ENCODE data around the gene ZNF785.
"Not testable (repeated sequence)": the region's sequence is repeated elsewhere in the genome, so short reads cannot be mapped to it uniquely, and the experiment has no call there.

Gene ZNF785

DNA sequence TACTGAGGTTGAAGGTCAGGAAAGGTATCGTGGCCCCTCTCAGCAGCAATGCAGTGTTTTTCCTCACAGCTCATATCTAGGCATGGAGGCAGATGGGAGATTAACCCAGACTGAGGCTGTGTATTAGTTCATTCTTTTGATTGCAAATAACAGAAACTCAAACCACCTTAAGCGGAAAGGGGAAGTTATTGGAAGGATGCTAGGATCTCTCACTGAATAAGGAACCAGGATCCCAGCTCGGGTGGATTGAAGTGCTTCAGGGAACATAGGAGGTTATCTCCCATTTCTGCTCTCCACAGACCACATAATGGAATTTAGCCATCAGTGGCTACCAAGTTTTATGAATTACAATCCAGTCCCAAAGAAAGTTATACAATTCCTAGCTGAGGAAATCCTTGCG is 16.5 kb upstream of the ZNF785 start:
- DNase-seq, result no peak

DNA sequence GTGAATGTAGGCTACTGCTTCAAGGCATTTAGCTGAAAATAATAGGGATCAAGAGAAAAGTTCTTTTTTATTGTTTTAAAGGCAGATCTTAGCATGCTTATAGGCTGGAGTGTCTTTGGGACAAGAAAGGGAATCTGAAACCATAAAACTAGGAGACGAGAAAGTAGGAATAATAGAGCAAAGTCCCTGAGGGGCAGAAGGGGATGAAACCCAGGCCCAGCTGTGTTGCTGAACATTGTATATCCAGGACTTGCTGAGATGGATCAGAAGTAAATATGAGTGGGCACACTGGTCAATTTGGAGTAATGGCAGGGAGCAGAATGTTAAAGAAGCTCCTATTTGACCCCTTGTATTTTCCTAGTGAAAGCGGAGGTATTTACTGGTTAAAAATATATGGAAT is 15.4 kb upstream of the ZNF785 start:
- DNase-seq, result no peak

DNA sequence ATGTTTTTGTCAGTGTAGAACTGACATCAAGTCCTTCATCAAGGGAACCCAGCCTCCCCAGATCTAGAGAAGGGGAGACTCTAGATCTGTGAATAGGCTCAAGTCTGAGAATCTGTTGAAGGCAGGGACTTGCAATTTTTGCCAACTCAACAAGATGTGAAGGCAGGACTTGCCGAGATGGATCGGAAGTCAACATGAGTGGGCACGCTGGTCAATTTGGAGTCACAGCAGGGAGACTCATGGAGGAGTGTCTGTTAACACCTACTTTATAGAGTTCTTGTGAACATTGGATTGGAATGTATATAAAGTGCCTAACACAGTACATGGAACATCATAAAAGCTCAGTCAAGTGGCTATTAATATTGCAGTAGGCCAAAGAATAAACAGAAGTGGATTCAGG is 14.7 kb upstream of the ZNF785 start:
- DNase-seq, result no peak

DNA sequence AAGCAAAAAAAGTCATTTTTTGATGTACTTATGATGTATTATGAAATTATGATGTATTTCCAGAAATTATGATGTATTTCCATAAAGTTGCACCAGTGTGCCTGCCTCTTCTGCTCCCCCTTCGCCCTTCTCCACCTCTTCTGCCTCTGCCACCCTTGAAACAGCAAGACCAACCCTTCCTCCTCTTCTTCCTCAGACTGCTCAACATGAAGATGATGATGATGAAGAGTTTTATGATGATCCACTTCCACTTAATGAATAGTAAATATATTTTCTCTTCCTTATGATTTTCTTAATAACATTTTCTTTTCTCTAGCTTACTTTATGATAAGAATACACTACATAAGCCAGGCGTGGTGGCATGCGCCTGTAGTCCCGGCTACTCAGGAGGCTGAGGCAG is 7.4 kb upstream of the ZNF785 start:
- no peak for DNase-seq

DNA sequence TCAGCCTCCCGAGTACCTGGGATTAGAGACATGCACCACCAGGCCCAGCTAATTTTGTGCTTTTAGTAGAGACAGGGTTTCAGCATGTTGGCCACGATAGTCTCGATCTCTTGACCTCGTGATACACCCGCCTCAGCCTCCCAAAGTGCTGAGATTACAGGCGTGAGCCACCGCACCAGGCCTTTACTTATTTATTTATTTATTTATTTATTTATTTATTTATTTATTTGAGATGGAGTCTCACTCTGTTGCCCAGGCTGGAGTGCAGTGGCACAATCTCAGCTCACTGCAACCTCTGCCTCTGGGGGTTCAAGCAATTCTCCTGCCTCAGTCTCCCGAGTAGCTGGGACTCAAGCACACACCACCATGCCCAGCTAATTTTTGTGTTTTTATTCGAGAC is 5.4 kb upstream of the ZNF785 start:
- not testable (repeated sequence) for DNase-seq

DNA sequence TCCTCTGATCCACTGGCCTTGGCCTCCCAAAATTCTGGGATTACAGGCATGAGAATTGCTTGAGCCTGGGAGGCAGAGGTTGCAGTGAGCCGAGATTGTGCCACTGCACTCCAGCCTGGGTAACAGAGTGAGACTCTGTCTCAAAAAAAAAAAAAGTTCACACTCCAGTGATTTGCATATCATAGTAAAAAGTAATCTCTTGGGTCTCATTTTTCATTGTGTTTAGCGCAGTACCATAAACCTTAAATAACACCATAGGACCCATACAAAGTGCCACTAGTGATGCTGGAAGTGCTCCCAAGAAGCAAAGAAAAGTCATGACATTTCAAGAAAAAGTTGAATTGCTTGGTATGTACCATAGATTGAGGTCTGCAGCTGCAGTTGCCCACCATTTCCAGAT is 4.1 kb upstream of the ZNF785 start:
- not testable (repeated sequence) for DNase-seq

DNA sequence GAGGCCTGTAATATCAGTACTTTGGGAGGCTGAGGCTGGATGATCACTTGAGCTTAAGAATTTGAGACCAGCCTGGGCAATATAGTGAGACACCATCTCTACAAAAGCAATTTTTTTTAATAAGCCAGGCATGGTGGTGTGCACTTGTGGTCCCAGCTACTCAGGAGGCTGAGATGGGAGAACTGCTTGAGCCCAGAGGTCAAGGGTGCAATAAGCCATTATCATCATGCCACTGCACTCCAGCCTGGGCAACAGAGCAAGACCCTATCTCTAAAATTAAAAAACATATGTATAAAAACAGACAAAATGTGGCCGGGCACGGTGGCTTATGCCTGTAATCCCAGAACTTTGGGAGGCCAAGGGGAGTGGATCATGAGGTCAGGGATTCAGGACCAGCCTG is 3.2 kb upstream of the ZNF785 start:
- DNase-seq, result no peak

DNA sequence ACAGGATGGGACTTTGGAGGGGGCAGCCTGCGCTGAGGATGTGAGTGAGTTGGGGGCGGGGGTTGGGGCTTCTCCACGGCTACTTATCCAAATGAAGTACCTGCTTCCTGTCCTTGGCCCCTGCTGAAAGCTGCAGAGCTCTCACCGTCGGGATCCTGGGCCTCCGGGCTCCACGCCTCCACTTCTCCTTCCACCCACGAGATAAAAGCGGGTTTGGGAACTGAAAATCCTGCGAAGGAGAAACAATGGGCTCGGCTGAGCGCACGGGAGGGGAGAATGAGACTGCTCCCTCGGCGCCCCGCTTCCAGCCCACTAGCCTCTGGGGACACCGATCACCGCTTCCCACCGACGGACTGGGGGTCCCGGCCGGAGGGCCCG is 486 bp downstream of the ZNF785 start:
- no peak for DNase-seq

DNA sequence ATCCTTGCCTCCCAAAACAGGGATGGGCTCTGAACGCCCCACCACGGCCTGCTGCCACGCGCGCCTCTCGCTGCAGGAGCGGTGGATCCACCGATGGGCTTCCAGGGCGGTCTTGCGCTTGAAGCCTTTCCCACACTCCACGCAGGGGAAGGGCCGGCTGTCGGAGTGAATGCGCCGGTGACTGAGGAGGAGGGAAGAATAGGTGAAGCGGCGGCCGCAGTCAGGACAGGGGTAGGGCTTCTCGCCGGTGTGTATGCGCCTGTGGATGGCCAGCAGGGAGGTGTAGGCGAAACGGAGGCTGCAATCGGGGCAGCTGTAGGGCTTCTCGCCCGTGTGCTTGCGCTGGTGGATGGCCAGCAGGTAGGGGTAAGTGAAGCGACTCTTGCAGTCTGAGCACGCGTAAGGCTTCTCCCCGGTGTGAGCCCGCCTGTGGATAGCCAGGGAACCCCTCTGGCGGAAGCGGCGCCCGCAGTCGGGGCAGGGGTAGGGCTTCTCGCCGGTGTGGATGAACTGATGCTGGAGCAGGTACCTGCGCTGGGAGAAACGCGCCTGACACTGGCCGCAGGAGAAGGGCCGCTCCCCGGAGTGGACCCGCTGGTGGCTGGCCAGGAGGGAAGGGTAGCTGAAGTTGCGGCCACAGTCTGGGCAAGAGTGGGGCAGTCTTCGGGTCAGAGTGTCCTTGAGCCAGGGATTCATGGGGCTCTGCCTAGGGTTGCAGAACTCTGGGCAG is 2.7 kb downstream of the ZNF785 start:
- no peak for DNase-seq

DNA sequence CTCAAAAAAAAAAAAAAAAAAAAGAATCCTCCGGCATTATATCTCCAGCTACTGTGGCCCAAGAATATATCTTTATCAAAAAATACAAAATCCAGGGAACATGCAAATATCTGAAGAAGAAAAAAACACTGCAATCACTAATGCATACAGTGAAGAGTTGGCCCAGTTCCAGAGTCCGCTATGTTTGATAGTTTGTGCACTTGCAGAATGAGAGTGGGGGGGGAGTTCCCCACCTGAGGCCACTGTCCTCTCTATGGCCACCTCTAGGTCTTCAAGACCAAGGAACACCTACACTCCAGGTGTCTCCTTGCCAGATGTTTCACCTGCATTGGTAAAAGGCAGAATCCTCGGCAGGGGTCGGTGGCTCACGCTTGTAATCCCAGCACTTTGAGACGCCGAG is 4.0 kb downstream of the ZNF785 start:
- DNase-seq, result no peak

DNA sequence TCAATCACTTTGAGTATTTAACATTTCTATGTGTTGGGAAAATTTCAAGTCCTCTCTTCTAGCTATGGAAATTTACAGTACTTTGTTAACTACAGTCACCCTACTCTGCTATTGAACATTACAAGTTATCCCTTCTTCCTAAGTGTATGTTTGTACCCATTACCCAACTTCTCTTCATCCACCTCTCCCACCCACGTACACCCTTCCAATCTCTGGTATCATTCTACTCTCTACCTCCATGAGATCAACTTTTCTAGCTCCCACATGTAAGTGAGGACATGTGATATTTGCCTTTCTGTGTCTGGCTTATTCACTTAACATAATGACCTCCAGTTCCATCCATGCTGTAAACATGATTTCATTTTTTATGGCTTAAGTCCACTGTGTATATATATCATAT is 10.8 kb downstream of the ZNF785 start:
- DNase-seq, result no peak

DNA sequence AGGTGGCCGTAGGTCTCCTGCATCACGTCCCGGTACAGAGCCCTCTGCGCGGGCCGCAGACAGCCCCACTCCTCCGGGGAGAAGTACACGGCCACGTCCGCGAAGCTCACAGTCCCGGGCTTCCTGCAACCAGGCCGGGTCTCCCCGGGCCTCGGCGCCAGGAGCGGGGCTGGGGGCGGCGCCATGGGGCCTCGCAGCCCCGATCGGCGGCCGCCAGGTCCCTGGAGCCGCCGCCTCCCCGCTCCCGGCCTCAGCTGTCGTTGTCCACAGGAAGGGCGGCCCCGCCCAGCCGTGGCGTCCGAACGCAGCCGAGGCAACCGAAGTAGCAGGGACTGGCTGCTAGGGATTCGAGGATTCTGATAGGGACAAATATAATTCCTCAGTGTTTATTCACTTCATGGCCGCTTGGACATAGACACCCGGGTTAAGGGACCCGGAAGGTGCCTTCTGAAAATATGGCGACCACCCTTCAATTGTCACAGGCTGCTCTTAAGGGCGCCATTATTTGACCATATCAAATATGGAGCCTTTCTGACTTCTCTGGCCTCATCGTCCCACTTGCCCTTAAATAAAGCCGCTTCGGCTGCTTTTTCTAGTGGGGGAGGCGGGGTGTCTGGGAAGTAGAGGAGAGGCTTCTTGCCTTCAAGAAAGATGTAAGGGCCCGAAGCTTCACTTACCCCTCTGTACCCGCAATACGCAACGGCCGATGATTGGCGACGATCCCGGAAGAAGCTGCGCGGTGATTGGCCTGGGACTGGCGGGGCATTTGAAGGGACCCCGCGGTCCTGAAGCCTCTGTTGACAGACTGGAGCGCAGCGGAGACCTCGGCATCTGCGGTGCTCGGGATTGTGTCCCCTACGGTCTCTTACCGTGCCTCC is 13.8 kb downstream of the ZNF785 start, which contains the start of gene ZNF688:
Gene ZNF688, minus strand, starts transcription at position 270 of the 878 bp plus-strand sequence. Its CDS starts 85 bp downstream, at position 185.
- DNase-seq, result peak; percentile 93

DNA sequence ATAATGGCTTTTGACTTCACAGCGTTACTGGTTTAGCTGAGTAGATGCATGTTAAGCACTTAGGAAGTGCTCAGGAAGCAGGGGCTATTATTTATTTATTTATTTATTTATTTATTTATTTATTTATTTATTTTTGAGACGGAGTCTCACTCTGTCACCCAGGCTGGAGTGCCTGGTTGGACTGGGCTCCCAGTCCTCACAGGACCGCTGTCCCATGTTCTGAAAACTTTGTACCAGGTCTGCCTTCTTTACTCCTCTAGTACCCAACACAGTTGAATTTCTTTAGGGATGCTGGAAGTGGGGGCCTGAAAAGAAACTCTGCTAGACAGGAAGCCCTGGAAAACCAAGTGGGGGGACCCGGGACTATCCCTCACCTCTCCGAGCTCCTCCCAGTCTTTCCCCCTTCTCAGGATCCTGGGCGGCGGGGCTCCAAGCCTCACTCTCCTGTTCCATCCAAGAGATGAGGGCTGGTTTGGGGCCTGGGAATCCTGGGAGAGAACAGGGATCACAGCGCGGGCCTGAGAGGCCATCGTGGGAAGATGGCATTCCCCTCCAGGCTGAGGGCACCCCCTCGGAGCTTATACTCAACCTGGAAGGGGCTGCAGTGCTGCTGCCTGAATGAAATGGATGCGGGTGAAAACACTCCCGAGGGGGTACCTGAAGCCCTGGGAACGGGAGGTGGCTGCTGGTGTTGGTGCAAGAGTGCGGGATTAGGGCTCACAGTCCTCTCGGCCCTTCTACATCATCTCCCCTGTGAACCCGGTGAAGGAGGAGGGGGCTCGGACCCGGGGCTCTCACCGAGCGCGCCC is 14.7 kb downstream of the ZNF785 start:
- DNase-seq, result no peak

DNA sequence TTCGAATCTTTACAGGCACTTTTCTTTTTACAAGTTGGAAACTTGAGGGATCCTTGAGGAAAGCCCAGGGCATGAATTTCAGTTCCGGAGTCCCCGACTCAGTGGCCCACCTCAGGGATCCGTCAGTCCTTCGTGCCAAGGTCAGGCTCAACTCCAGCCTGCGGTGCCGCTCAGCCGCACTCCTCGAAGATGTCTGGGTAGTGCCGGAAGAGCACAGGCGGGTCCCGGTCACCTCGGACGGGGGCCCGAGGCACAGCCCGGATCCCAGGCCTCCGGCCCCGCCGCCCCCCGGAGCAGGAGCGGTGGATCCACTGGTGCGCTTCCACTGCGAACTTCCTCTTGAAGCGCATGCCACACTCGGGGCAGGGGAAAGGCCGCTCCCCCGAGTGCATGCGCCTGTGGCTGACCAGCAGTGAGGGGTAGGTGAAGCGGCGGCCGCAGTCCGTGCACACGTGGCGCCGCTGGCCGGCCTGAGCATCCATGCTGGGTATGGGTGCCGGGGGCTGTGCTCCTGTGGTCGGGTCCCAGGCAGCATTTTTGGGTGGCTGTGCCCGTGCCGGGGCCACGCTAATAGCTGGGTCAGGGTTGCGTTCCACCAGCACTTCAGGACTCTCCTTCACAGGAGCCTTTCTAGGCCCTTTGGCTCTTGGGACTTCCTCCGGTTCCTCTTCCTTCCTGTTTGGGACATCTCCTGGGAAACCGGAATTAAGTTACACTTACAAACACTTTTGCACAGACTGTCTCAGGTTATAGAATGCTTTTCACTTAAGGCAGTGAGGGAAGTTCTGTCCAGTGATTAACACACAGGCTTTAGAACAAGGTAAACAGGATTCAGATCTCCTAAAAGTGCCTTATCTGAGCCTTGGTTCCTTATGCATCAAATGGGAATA is 15.5 kb downstream of the ZNF785 start:
- no peak for DNase-seq

DNA sequence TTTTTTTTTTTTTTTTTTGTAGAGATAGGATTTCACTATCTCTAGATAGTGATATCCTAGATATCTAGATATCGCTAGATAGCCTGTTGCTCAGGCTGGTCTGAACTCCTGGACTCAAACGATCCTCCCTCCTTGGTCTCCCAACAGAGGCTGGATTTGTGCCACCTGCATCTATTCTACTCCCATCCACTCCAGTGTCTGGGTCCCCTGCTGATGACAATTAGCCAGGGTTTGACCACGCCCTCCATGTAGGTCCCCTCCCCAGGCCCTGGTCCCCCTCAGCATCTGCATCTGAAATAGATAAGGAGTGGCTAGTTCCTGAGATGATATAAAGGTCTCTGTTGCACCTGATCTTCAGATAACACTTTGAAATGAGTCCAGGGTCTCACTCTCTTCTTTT is 16.2 kb downstream of the ZNF785 start:
- no peak for DNase-seq

DNA sequence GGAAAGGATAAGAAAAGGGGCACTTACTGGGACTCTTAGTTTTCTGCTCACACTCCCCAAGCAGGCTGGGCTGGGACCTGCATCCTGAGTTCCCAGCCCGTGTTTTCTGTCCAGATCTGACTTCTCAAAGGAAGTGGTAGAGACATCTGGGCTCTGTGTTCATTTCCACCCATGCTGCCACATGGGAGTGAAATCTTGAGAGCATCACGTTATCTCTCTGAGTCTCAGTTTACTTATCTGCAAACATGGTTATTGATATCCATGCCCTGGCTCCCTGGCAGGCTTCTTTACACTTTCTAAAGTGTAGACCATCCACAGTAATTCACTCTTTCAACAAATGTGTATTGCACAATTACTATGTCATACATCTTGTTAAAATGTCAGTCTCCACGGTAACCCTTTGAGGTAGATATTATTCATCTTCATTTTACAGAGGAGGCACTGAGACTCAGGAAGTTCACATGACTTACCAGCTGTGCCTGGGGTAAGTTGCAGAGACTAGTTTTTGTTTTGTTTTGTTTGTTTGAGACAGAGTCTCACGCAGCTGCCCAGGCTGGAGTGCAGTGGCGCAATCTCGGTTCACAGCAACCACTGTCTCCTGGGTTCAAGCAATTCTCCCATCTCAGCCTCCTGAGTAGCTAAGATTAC is 17.4 kb downstream of the ZNF785 start:
- DNase-seq, result peak; percentile 45

DNA sequence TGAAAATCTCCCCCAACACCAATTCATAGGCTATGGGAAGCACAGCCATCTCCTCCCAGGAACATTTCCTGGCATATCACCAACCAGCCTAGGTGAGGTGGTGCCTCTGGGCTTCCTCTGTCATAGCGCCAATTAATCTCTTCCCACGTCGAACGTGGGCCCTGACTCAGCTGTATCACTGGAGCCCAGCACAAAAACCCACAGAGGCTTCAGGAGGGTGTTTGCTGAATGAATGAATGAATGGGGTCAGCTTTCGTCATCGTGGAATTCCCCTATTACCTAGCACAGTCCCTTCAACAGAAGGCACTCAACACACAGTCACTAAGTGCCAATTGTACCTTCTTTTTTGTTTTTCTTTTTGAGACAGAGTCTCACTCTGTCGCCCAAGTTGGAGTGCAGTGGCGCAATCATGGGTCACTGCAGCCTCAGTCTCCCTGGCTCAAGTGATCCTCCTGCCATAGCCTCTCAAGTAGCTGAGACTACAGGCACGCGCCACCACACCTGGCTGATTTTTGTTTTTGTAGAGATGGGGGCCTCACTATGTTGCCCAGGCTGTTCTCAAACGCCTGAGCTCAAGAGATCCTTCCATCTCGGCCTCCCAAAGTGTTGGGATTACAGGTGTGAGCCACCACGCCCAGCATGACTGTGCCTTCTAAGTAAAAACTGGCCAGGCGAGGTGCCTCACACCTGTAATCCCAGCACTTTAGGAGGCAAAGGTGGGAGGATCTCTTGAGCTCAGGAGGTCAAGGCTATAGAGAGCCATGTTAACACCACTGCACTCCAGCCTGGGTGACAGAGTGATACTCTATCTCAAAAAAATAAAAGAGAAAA is 18.1 kb downstream of the ZNF785 start:
- DNase-seq, result peak; percentile 75

DNA sequence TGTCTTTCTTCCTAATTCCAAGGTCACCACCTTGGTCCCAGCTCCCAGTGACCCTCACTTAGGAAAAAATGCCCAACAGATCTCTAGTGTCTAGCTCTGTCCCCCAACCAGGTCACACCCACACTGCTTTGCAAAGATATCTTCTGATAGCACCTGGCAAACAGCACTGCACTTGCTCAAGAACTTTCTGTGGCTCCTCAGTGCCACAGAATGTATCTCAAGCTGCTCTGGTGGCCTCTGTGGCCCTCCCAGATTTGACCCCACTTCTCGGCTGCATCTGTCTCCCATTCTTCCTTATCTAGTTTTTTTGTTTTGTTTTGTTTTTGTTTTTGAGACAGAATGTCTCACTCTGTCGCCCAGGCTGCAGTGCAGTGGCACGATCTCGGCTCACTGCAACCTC is 19.0 kb downstream of the ZNF785 start:
- no peak for DNase-seq

DNA sequence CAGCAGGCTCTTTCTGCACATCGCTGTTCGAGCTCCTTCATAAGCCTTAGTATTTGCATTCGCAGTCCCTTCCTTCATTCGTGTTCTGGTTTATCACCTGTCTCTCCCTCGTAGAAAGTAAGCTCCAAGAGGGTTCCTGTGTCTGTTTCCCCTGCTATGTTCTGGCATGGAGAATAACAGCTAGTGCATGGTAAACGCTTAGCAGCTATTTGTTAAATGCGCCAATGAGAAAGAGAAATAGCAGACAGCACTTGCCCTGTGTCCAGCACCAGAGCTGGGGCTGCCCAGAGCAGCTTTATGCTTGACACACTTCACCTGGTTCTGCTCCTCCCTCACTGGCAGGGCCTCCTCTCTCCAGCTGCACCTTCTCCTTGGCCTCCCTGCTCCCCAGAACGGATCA is 19.5 kb downstream of the ZNF785 start:
- DNase-seq, result no peak

DNA sequence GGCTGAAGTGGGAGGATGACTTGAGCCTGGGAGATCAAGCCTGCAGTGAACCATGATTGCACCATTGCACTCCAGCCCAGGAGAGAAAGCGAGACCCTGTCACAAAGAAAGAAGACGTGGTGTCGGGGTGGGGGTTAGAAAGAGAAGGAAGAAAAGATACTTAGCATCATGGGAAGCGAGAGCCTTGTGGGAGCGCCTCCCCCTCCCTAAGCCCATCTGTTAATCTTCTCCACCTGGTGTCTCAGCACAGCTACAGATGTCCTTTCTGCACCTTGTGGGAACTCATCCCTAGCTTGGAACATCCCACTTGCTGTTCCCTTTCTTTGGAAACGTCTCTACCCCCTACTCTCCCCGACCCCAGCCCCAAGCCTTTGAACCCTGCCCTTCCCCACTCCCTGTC is 20.0 kb downstream of the ZNF785 start:
- no peak for DNase-seq

DNA sequence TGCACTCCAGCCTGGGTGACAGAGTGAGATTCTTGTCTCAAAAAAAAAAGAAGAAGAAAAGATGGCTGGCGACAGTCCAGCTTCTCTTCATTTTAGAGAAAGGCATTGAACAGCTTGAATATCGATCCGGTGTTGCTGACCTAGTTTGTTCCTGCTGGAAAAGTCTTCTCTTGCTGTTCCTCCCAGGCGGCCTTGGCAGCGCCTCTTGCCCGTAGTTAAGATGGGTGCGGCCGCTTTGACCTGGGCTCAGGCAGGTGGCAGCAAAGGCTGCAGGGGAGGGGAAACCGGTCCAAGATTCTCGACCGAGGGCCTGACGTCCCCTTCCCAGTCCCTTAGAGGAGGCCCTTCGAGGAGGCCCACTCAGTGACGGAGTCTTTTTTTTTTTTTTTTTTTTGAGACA is 23.5 kb downstream of the ZNF785 start:
- DNase-seq, result no peak

Measured in stimulated activated CD8-positive, alpha-beta memory T cell treated with anti-CD3 and anti-CD28 coated beads, Interleukin-4, amount 100 ng/mL, for 48 hours (primary cell).